GM10266 (cell line): Measurements from ENCODE around the gene KANSL1.
"Not testable (repeated sequence)": the region's sequence is repeated elsewhere in the genome, so short reads cannot be mapped to it uniquely, and the experiment has no call there.

ENCODE experiments used
- DNase-seq: peaks from one replicate; pipeline ENCODE4 v3.0.0; 2012; ENCODE audit errors: extremely low spot score
- CTCF ChIP-seq: IDR thresholded peaks from 2 replicates; pipeline ENCODE4 v1.5.1; 2012; ENCODE audit warnings: mild to moderate bottlenecking, low read depth; ENCODE audit not compliant: control insufficient read depth, insufficient read depth; ENCODE audit errors: missing control alignments

Gene KANSL1

GRCh38 chr17:46106966-46107644 lies 86.1 kb downstream of the KANSL1 start:
- no peak for DNase-seq
- no peak for TF ChIP-seq CTCF

GRCh38 chr17:46102806-46103205 lies 90.4 kb downstream of the KANSL1 start:
- not testable (repeated sequence) for DNase-seq

- DNase-seq, result not testable (repeated sequence)
Observed at GRCh38 chr17:46101785-46102617, 91.2 kb downstream of the KANSL1 start.

- no peak for TF ChIP-seq CTCF
- no peak for DNase-seq
Observed at GRCh38 chr17:46100590-46100989, 92.6 kb downstream of the KANSL1 start.

- no peak for TF ChIP-seq CTCF
- no peak for DNase-seq
Observed at GRCh38 chr17:46099865-46100264, 93.4 kb downstream of the KANSL1 start.

GRCh38 chr17:46097497-46097896 lies 95.7 kb downstream of the KANSL1 start:
- TF ChIP-seq CTCF, result no peak
- DNase-seq, result no peak

GRCh38 chr17:46092991-46093390 lies 100.2 kb downstream of the KANSL1 start:
- TF ChIP-seq CTCF, result no peak
- no peak for DNase-seq

GRCh38 chr17:46090871-46091270 lies 102.4 kb downstream of the KANSL1 start:
- no peak for DNase-seq
- no peak for TF ChIP-seq CTCF
